KMS-11 (cell line): ENCODE data around the gene PRDM7.
A peak's percentile ranks its signal among the peaks of the same experiment; 100 is the strongest.

Experiments
- H2AFZ ChIP-seq: fragments of 200-600 bp; sonication (generic); 2 replicates; pipeline ENCODE4 v1.6.1; 2016; ENCODE audit warnings: antibody characterized with exemption, mixed run types, low read depth
- H3K27ac ChIP-seq: fragments of 200-600 bp; sonication (generic); 2 replicates; pipeline ENCODE4 v1.6.1; 2016; ENCODE audit warnings: mild to moderate bottlenecking, mixed run types
- H3K27me3 ChIP-seq: fragments of 200-600 bp; sonication (generic); 2 replicates; pipeline ENCODE4 v1.6.1; 2017; ENCODE audit warnings: mild to moderate bottlenecking, low read depth, mixed run types, moderate library complexity; ENCODE audit not compliant: insufficient read depth
- H3K36me3 ChIP-seq: fragments of 200-600 bp; sonication (generic); 2 replicates; pipeline ENCODE4 v1.6.1; 2017; ENCODE audit warnings: mild to moderate bottlenecking, mixed run types; ENCODE audit not compliant: insufficient read depth
- H3K4me1 ChIP-seq: fragments of 200-600 bp; sonication (generic); 2 replicates; pipeline ENCODE4 v1.6.1; 2016; ENCODE audit warnings: mild to moderate bottlenecking, low read depth, mixed run types; ENCODE audit not compliant: poor library complexity, severe bottlenecking
- H3K4me2 ChIP-seq: fragments of 200-600 bp; sonication (generic); 2 replicates; pipeline ENCODE4 v1.7.0; 2016; ENCODE audit warnings: mild to moderate bottlenecking, mixed run types
- H3K4me3 ChIP-seq: fragments of 200-600 bp; sonication (generic); IDR thresholded peaks from 2 replicates; pipeline ENCODE4 v1.6.1; 2017; ENCODE audit warnings: low read depth, low read length, mixed read lengths; ENCODE audit not compliant: insufficient read depth
- H3K79me2 ChIP-seq: fragments of 200-600 bp; sonication (generic); 2 replicates; pipeline ENCODE4 v1.6.1; 2016; ENCODE audit warnings: low read depth, mixed run types; ENCODE audit not compliant: insufficient read depth
- H3K9ac ChIP-seq: fragments of 200-600 bp; sonication (generic); 2 replicates; pipeline ENCODE4 v1.6.1; 2016; ENCODE audit warnings: mild to moderate bottlenecking, mixed run types
- H4K20me1 ChIP-seq: fragments of 200-600 bp; sonication (generic); 2 replicates; pipeline ENCODE4 v1.6.1; 2016; ENCODE audit warnings: mild to moderate bottlenecking, mixed run types; ENCODE audit not compliant: insufficient read depth
- CTCF ChIP-seq: fragments of 200-600 bp; sonication (generic); conservative IDR thresholded peaks from 2 replicates; pipeline ENCODE4 v1.6.1; 2017; ENCODE audit warnings: low read depth, mild to moderate bottlenecking, antibody characterized with exemption, low read length, moderate library complexity, mixed read lengths

PRDM7 gene

GRCh38 chr16:90084215-90084950 is 7.3 kb upstream of the PRDM7 start:
- no peaks in the 10 kb centered on the region for H3K27me3 ChIP-seq
- H2AFZ ChIP-seq: no peak overlapping the region
- no peaks in the 10 kb centered on the region for H4K20me1 ChIP-seq
- H3K79me2 ChIP-seq: no peaks in the 10 kb centered on the region
- no peaks in the 10 kb centered on the region for H3K36me3 ChIP-seq
- TF ChIP-seq CTCF: no peak
- H3K9ac ChIP-seq: no peak overlapping the region
- no peak overlapping the region for H3K4me3 ChIP-seq
- H3K4me1 ChIP-seq: peaks cover 15% of the 10 kb centered on the region
- no peak overlapping the region for H3K4me2 ChIP-seq
- H3K27ac ChIP-seq: no peak overlapping the region

GRCh38 chr16:90083139-90083538 is 6.0 kb upstream of the PRDM7 start:
- peak overlapping the region; percentile 59 for H3K4me2 ChIP-seq
- no peaks in the 10 kb centered on the region for H3K27me3 ChIP-seq
- peaks cover 25% of the 10 kb centered on the region for H3K4me1 ChIP-seq
- H3K27ac ChIP-seq: peak overlapping the region; percentile 66; the same call in 1 of the 2 replicates
- no peak for TF ChIP-seq CTCF
- H2AFZ ChIP-seq: peak overlapping the region; percentile 89
- no peaks in the 10 kb centered on the region for H4K20me1 ChIP-seq
- no peak overlapping the region for H3K4me3 ChIP-seq
- H3K36me3 ChIP-seq: no peaks in the 10 kb centered on the region
- no peak overlapping the region; the same call in 1 of the 2 replicates for H3K9ac ChIP-seq
- no peaks in the 10 kb centered on the region for H3K79me2 ChIP-seq

DNA sequence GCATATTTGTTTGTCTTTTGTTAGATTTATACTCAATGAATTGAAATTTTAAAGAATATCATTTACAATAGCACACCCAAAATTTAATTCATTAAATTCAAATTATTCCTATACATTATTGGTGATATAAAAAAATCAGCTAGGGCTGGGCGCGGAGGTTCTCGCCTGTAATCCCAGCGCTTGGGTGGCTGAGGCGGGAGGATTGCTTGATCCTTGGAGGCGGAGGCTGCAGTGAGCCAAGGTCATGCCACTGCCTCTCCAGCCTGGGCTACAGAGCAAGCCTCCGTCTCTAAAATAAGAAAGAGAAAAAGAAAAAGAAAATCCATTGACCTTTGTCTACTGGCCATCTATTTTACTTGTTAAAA is 4.5 kb upstream of the PRDM7 start:
- Histone ChIP-seq H3K9ac (0 out of 2 replicates have a peak overlapping the region, but pooled peaks have one; percentile 63), H3K4me3 (no peak overlapping the region), H3K36me3 (no peaks in the 10 kb centered on the region), H3K27ac (no peak overlapping the region), H4K20me1 (no peaks in the 10 kb centered on the region), H2AFZ (peak overlapping the region; percentile 89; the same call in 1 of the 2 replicates), H3K79me2 (no peaks in the 10 kb centered on the region), H3K27me3 (no peaks in the 10 kb centered on the region), H3K4me2 (peak overlapping the region; percentile 59; the same call in 1 of the 2 replicates), H3K4me1 (peaks cover 35% of the 10 kb centered on the region)
- TF ChIP-seq CTCF: no peak

DNA sequence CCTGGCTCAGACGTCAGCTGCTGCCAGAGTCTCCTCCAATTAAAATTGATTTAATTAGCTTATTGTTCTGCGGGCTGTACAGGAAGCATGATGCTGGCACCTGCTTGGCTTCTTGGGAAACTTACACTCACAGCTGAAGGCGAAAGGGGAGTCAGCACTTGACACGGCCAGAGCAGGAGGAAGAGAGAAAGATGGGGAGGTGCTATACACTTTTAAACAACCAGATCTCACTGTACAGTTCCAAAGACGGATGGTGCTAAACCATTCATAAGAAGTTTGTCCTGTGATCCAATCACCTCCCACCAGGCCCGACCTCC is 1.4 kb upstream of the PRDM7 start:
- peak overlapping the region; percentile 73; the same call in 1 of the 2 replicates for H3K9ac ChIP-seq
- no peak overlapping the region for H3K4me3 ChIP-seq
- H3K27ac ChIP-seq: peak overlapping the region; percentile 90
- no peaks in the 10 kb centered on the region for H3K27me3 ChIP-seq
- no peak for TF ChIP-seq CTCF
- H3K36me3 ChIP-seq: no peaks in the 10 kb centered on the region
- peak overlapping the region; percentile 87 for H3K4me2 ChIP-seq
- H3K79me2 ChIP-seq: no peaks in the 10 kb centered on the region
- no peaks in the 10 kb centered on the region for H4K20me1 ChIP-seq
- H3K4me1 ChIP-seq: peaks cover 36% of the 10 kb centered on the region
- H2AFZ ChIP-seq: peak overlapping the region; percentile 90
